Activated T-cell treated with anti-CD3 and anti-CD28 coated beads, Interleukin-2, amount 50 U/mL, for 1 hour (primary cell): Measurements from ENCODE around the gene ASPDH.
A peak's percentile ranks its signal among the peaks of the same experiment; 100 is the strongest.
"Not testable (repeated sequence)": the region's sequence is repeated elsewhere in the genome, so short reads cannot be mapped to it uniquely, and the experiment has no call there.

Experiments used
- DNase-seq: peaks from one replicate; pipeline ENCODE4 v3.0.0-alpha.2; 2020

Gene ASPDH

DNA sequence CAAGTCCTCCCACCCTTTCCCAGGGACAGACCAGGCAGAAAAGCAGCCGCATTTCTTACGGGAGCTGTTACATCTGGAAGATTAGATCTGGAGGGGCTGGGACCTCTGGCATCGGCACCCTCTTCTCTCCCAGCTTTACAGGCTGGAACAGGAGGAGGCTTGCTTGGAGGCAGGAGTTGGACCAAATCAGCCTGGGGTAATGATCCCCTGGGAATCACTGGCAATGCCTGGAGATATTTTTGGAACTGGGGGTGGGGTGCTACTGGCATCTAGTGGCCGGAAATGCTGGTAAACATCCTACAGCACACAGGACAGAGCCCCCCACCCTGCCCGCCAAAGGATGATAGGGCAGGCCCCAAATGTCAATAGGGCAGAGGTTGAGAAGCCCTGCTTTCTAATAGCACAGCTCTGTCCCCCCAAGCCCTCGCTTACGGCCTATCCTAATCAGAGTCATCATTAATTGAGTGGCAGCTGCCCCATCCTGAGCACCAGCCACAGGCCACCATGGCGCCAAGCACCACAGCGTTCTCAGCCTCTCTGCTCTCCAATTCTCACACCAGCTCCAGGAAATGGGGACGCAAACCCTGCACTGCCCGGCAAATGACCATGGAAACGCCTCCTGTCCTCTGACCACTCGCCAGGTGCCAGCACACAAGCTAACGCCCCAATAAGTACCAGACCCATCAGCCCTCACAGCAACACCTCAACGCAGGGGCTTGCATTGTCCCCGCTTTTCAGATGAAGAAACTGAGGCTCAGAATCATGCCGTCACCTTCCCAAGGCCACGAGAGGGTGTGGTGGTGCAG is 33.9 kb upstream of the ASPDH start:
- no peak for DNase-seq

DNA sequence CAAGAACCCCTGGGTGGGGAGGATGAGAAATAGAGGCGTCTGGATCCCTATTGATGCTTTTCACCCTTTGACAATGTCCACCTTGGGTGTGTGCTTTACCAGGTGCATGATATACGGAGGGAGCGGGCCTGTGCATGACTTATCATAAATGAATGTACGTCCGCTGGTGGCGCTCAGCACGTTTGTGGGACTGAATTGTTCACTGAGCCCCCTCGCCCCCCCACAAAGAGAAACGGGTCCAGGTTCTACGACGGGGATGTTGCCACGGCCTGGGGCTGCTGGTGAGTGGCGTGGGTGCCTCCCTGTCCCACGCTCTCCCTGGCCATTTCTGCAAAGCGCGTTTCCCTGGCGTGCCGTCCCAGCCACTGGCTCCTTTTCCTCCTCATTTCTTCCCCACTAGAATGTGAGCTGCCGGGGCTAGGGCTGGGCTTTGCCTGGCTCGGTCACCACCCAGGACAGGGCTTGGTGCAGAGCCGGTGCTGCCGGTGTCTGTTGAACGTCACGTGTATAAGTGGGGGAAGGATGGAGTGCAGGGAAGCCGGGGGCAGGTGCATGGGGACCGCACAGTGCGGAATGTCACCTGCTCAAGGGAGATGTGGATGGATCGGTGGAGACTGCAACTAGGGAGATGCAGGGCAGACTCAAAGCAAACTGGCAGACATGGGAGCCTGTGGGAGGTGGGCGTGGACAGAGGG is 33.0 kb upstream of the ASPDH start:
- no peak for DNase-seq

DNA sequence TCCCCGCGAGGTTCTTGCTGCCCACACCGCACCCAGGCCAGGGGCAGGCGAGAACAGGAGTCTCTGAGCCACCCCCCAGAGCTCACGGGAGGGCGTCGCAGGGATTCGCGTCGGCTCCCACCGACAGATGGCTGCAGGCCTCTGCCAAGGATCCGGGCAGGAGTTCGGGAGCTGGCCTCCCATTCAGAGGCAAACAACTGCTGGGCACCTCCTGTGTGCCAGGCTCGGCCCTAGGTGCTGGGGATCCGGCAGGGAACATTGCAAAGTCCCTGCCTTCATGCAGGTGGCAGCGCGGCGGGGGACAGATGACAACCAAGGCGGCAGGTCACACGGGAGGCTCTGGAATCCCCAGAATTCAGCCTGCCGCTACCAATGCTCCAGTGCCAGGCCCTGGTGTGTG is 29.2 kb upstream of the ASPDH start:
- DNase-seq, result no peak

DNA sequence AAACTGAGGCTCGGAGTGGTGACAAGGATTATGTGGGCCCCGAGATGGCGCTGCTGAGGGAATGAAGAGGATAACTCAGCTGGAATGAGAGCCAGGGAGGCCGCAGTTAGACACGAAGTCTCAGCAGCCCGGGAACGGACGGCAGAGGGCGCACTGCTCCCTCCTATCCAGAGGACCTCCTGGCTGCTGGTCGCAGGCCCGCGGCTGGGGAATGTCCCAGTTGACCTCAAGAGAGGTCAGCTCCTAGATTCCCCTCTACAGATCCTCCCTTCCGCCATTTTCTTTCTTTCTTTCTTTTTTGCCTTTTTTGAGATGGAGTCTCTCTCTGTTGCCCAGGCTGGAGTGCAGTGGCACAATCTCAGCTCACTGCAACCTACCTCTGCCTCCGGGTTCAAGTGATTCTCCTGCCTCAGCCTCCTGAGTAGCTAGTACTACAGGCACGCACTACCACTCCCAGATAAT is 24.1 kb upstream of the ASPDH start:
- peak; percentile 66 for DNase-seq

DNA sequence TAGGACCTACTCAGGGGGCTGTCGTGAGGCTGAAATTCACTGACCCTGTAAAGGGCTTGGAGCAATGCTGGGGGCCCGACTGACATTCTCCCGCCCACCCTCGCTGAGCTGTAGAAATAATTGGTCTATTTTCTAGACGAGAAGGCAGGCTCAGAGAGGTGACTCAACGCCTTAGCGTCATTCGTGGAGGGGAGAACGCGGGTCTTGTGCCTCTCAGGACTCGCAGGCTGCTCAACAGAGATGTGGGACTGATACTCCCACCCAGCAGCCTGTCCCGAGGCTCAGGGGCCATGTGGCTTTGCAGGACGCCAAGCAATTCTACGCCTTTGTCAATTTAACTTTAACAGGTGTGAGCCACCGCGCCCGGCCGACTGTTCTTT is 23.6 kb upstream of the ASPDH start:
- DNase-seq, result no peak

DNA sequence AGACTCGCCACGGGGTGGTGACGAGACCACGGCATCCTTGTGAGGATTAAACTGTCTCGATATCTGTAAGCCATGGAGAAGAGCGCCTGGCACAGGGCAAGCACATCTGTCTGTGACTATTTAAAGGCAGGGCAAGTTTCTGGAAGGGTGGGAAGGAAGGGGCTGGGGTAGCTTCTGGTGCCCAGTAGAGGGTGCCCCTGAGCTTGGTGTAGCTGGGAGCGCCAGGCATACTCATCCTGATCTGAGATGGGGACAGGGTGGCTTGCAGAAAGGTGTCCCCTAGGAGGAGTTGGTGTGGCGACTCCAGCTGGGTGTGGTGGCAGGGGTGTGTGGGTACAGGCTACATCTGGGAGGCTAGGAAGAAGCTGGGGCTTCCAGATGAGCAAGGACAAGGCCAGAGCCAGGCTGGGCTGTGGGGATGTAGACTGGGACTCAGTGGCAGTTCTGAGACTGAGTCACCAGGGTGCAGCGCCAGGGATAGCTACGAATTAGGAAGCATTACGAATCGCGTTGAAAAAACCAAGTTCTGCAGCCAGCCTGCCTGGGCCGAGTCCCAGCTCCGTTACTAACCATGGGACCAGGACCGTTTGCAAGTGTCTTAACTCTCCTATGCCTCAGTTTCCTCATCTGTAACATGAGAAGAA is 23.1 kb upstream of the ASPDH start:
- DNase-seq, result no peak

DNA sequence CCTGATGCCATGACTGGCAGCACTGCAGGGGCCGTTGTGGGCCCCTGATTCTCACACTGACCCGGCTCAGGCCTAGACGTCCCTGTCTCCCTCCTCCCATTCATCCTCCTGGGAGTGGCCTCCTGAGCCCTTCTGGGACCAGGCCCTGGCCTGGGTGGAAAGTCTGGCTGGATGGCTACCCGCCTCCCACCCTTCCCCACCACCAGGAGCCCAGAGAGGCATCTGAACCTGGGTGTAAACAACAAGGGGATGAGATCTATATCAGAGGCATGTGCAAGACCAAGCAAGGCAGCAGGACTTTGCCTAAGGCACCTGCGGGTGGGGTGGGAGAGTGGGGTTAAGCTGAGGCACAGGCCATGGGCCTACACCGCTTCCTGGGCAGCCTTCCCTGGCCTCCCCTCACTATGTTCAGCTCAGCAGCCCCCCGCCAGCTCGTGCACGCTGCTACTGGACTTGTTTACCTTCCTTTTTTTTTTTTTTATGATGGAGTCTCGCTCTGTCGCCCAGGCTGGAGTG is 22.0 kb upstream of the ASPDH start:
- DNase-seq, result no peak

DNA sequence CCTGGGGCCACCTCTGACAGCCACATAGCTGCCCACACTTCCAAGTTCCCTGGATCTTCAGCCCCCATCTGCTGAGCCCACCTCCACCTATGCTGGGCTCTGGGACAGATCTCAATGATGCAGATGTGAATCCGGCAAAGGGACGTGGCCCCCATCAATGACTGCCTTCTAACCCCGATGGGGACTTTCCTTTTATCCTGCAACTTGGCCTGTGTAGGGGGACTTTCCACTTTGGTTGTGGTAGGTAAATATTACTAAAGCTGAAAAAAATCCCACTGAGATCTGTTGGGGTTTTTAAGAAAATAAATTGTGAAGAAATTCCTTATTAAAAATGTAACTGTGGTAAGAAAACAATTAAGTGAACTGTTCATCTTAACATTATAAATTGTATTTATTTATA is 20.8 kb upstream of the ASPDH start:
- DNase-seq, result no peak

DNA sequence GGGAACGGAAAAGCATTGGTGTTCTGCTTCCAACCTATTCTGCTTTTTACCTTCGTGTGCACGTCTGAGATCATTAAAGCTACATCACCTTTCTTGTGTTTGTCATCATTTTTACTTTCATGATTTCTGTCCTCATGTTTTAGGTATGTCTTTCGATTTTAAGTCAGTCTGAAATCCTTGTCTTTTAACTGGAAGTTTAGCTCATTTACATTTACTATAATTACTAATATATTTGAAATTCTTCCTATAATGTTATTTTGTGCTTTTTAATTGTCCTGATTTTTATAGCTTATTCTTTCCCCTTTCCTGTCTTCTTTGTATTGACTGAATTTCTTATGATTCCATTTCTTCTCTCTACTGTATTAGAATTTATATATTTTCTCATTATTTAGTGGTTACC is 19.2 kb upstream of the ASPDH start:
- DNase-seq, result no peak

DNA sequence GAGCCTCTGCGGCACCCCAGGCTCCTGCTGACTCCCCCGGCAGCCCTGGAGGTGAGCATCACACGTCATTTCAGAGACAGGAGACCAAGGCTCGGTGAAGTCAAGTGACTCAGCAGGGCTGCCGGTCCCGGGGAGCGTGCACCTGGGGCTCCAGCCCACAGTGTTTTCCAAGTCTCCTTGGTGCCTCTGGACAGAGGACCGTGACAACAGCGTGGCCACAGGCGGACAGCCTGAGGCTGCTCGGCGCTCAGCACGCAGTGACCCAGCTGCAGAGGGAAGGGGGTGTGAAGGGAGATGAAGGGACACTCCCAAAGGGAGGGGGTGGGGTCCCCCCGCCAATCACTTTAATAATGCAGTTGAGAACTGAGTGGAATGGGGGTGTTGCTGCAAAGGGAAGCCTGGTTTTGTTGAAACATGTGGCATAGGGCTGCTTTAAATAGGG is 17.5 kb upstream of the ASPDH start:
- no peak for DNase-seq

DNA sequence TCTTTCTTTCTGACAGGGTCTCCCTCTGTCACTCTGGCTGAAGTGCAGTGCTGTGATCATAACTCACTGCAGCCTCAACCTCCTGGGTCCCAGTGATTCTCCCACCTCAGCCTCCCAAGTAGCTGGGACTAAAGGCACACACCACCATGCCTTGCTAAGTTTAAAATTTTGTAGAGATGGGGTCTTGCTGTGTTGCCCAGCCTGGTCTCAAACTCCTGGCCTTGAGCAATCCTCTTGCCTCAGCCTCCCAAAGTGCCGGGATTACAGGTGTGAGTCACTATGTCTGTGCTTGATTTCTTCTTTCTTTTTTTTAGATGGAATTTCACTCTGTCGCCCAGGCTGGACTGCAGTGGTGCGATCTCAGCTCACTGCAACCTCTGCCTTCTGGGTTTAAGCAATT is 14.3 kb upstream of the ASPDH start:
- DNase-seq, result not testable (repeated sequence)

DNA sequence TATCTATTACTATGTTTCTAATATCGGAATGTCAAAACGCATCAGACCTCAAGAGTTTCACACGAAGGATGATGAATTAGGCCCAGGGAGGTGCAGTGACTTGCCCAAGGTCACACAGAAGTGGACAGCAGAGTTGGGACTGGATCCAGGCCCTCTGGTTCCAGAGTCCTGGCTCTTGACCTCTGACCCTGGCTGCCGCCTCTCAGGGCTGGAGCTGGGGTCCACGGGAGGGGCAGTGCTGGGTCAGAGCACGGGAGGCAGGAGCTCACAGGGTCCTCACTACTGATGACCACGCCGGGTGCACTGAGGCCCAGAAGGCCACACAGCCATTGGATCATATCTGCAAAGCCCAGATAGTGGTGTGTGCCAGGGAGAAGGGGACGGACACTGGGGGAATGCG is 9.2 kb upstream of the ASPDH start:
- DNase-seq, result no peak

DNA sequence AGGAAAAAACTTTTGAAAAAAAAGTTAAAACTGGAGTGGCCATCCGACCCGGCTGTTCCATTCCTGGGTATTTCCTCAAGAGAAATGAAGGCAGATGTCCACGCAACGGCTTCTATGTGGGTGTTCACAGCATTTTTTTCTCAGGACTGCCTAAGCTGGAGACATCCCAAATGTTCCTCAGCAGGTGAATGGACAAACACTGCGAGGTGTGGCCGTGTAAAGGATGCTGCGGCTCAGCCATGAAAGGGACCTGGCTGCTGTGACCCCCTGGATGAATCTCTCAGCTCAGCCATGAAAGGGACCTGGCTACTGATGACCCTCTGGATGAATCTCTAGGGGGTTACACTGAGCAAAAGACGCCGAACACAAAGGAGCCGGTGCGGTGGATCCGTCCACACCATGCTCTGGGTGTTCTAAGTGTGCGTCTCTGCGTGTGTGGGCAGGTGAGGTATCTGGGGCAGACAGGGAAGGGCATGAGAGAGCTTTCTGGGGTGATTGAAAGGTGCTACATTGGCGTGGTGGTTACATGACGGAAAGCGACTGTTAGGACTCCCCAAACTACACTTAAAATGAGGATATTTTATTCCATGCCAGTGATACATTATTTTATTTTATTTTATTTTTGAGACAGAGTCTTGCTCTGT is 7.2 kb upstream of the ASPDH start:
- DNase-seq, result no peak

DNA sequence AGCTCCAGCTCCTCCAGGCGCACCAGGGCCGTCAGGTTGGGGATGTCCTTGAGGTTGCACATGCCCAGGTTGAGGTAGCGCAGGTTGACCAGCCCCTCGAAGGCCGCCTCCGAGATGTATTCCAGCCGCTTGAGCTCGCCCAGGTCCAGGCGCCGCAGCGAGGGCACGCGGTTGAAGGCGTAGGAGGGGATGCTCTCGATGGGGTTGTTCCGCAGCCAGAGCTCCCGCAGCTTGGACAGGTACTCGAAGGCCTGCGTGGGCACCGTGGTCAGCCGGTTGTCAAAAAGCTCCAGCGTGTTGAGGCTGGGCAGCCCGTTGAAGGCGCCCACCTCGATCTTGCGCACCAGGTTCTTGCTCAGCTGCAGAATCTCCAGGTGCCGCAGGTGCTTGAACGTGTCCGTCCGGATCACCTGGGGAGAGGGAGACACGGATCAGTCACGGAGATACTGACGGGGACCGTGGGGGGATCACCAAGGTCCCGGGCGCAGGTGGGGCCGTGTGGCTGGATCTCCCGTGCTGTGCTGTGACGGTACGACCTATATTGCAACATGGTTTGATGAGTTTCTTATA is 5.4 kb upstream of the ASPDH start:
- no peak for DNase-seq

DNA sequence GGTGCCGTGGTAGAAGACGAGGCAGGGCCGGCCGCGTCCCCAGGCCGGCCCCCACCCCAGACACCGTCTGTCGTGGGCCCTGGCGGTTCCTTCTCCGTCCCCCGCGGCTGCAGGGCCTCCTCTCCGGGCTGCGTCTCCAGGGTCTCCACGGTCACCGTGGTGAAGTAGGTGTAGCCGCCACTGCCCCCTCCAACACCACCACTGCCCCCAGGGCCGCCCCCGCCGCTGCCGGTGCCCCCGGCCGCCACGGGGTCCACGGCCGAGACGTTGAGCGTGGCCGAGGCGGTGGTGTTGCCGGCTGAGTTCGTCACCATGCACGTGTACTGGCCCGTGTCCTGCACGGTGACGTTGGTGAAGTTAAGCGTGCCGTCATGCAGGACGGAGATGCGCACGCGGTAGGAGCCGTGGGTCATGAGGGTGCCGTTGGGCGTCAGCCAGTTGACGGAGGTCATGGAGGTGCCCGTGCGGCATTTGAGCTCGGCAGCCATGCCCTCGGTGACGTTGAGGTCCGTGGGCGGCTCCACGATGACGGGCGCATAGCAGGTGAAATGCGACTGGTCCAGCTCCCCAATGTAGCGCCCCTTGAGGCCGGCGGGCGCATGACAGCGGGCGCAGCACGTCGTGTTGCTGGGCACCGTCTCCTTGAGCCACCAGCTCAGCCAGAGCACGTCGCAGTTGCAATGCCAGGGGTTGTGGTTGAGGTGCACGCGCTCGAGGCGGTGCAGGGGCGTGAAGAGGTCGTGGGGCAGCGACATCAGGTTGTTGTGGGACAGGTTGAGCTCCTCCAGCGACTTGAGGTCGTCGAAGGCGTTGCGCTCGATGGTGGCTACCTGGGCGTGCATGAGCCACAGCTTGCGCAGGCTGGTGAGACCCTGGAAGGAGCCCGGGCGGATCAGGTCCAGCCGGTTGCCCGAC is 4.6 kb upstream of the ASPDH start:
- no peak for DNase-seq

DNA sequence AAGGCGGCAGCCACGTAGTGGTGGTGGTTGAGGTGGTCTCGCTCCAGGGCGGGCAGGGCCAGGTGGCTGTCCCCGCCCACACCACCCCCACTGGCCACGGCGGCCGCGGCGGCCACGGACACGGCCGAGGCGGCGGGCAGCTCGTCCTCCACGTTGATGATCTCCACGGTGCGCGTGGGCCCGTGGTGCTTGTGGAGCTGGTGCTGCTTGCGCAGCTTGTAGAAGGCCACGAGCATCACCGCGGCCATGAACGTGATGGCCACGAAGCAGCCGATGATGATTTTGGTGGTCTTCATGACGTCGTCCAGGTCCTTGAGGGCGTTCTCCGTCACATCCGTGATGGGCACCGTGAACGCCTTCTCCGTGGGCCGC is 4.0 kb upstream of the ASPDH start:
- no peak for DNase-seq

DNA sequence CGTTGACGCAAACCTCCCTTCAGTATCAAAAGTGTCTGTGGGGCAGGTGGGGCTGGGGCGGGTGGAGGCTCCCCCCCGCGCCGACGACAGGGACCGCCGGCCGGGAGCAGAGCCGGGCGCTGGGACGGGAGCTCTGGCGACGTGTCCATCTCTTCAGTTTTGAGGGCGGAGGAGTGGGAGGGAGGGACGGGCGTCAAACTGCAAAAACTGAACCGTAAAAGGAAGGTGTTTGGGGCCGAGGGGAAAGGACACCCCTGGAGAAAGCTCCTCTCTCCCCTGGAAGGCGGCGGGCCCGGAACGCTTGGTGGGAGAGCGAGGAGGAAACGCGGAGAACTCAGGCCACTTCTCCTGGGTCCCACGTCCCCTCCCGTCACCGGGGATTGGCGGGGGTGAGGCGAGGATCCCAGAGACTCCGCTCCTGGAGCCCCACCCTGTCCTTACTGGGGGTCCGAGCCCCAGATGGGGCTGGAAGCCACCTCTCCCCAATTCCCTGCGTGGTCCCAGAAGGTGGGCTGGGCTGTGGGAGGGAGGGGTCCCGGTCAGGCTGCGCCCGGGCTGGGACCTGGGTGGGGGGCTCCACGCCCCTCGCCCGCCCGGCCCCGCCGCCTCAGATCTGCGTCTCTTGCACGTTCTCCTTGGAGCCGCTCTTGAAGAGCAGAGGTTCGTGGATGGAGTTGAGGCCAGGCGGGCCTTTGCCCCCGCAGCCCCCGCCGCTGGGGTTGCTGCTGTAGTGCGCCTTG is 3.4 kb upstream of the ASPDH start:
- DNase-seq, result no peak

DNA sequence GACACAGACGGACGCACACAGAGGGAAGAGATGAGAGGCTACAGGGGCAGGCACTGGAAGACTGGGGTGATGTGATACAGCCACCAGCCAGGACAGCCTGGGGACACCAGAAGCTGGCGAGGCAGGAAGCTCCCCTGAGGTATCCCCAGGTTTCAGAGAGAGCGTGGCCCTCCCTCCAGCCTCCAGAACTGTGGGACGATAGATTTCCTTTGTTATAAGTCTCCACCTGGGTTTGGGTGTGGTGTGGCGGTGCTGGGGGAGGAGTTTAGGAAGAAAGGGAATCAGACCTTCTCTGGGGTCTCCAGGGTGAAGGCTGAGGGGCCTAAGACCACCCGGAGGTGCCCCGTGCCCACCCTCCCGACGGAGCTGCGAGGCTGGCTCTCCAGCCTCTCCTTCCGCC is 2.7 kb upstream of the ASPDH start:
- no peak for DNase-seq

DNA sequence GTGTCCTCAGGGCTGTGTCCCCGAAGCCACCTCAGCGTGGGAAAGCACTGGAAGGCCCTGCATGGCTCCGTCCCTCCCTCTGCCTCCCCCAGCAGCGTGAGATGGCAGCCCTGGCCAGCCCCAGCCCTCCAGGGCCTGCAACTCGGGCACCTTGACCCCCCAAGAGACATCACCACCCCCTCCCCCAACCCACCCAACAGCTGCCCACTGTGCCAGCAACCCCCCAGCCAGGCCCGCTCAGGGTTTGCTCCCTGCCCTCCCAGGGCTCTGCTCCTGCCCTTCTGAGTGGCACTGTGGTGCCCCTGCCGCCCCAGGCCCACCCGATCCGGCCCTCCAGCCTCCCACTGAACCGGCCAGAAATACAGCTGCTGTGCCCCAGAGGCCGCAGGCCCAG is 1.5 kb upstream of the ASPDH start:
- no peak for DNase-seq

DNA sequence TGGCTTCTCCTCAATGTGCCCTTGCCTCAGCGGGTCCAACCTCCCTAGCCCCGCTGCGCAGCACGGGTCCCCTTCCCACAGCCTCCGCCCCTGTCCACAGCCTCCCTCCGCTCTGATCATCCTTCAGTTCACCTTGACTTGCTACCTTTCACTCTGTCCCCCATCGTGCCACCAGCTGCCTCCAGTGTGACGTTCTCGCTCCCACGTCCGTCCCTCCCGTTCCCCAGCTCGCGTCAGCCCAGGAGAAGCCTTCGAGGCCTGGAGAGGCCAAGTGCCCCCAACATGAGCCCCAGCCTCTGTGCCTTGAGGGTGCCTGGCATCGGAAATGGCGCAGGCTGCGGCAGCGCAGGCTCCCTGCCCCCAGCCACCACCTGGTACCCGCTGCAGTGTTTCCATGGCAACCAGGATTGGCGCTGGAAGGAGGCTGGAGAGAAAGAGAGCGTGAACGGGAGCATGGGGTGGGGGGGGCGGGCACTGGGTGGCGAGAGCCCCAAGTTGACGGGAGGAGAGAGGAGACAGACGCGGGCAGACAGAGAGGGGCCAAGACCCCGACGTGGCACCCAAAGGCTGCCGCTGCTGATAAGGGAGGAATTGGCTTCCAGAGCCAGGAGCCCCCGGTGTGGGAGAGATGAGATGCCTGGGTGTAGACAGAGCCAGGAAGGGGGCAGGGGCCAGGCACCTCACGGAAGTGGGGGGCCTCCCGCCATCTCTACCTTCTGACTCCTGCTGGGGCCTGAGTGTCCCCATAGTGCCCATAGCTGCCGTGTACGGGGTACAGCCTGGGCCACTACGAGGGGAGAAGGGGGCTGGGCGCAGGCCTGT is 844 bp upstream of the ASPDH start:
- no peak for DNase-seq
